ENCODE results near the gene CCT4.
"Not testable (repeated sequence)": the region's sequence is repeated elsewhere in the genome, so short reads cannot be mapped to it uniquely, and the experiment has no call there.

The CCT4 gene

DNA sequence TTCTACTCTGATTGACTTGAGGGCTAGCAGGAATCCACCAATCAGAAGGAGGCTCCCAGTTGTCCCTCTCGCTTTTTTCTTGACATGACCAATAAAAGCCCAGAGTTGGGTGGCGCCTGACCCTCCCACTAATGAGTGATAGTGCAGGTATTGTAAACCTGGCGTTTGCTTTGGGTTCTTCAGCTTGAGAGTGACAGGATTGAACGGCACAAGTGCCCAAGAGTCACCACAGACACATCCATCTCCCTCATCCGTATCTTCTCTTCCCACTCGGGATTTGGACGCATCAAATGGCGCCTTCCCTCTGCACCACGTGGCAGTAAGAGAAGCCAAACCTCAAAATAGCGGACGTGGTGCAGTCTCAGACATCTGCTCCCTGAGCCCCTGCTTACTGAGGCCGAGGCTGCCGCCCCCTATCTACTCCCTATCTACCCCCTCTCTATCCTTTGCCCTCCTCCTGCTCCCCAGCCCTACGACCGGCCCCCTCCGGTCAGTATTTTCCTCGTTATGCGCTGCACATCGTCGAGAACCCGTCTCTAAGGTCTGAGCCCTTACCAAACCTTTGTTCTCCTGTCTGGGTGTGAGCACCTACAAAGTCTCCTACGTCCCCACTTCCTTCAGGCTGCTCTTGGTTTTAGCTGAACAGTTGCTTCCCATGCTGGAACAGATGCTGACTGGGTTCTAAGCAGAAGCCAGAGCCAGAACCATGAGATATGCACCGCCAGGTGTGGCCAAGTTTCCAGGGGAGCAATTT, 33.7 kb downstream of the CCT4 start:
- TF ChIP-seq ZNF565 (CRISPR knock-in tag; conservative IDR thresholded peaks at IDR 0.05; ENCODE audit: low read depth), result no peak
- TF ChIP-seq PATZ1 (CRISPR knock-in tag; IDR thresholded peaks at IDR 0.05; ENCODE audit: borderline replicate concordance), result no peak
- no peak for TF ChIP-seq BACH2 (CRISPR knock-in tag; IDR thresholded peaks at IDR 0.05; ENCODE audit: borderline replicate concordance)
- TF ChIP-seq GLIS3 (CRISPR knock-in tag; IDR thresholded peaks at IDR 0.05), result no peak
- TF ChIP-seq TSHZ2 (CRISPR knock-in tag; IDR thresholded peaks at IDR 0.05), result no peak
- TF ChIP-seq PPARA (CRISPR knock-in tag; IDR thresholded peaks at IDR 0.05; ENCODE audit: borderline replicate concordance), result no peak
- TF ChIP-seq CSRNP3 (CRISPR knock-in tag; IDR thresholded peaks at IDR 0.05), result no peak
- TF ChIP-seq CREB5 (CRISPR knock-in tag; IDR thresholded peaks at IDR 0.05; ENCODE audit: low read depth), result no peak
- no peak for TF ChIP-seq ZFP3 (CRISPR knock-in tag; IDR thresholded peaks at IDR 0.05)
- no peak for TF ChIP-seq RARB (CRISPR knock-in tag; IDR thresholded peaks at IDR 0.05)
- no peak for TF ChIP-seq ZNF8 (CRISPR knock-in tag; IDR thresholded peaks at IDR 0.05)
- TF ChIP-seq ISL1 (CRISPR knock-in tag; IDR thresholded peaks at IDR 0.05), result no peak
- TF ChIP-seq ZNF70 (CRISPR knock-in tag; IDR thresholded peaks at IDR 0.05), result no peak
- TF ChIP-seq OSR1 (CRISPR knock-in tag; IDR thresholded peaks at IDR 0.05), result no peak
- peak; percentile 91 for ATAC-seq

DNA sequence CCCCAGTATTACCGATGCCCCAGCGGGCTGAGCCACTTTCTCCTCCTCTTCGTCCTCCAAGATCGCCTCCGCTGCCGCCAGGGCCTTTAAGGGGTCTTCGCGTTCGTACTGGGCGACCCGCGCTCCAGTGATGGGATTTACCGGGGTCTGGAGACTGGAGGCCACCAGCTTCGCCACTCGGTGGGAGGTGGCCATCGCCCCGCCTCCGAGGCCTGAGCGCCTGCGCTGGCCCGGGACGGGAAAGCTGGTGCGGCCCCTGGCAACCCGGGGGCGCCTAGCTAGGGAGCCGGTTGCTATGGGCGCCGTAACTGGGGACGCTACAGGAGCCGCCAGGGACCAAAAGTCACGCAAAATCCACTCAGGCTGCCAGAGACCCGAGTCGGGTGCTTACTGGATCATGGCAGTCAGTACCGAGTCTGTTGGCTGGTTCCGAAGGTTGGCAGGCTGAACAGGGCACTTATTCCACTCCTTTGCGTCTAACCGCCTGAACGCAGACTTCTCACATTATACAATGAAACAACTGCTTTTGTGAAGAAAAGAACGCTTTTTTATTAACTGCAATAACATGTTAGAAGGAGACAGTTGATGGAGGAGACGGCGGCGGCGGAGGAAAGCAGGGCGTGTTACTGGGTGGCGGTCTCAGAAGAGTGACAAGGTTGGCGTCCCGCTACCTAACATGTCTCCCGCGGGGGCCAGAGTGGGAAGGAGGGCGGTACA, 34.5 kb downstream of the CCT4 start, which contains the start of gene FAM161A:
FAM161A (minus strand) TSS at position 214 of the 717 bp plus-strand sequence; CDS start at position 195, 19 bp downstream.
- TF ChIP-seq PATZ1 (CRISPR knock-in tag; IDR thresholded peaks at IDR 0.05; ENCODE audit: borderline replicate concordance) (no peak), ZNF70 (CRISPR knock-in tag; IDR thresholded peaks at IDR 0.05) (peak; percentile 80), ISL1 (CRISPR knock-in tag; IDR thresholded peaks at IDR 0.05) (no peak)
- peak; percentile 91 for ATAC-seq

- no peak for TF ChIP-seq CREB5 (CRISPR knock-in tag; IDR thresholded peaks at IDR 0.05; ENCODE audit: low read depth)
- TF ChIP-seq ZC3H10 (CRISPR knock-in tag; IDR thresholded peaks at IDR 0.05), result no peak
- no peak for TF ChIP-seq RARB (CRISPR knock-in tag; IDR thresholded peaks at IDR 0.05)
- TF ChIP-seq ZNF565 (CRISPR knock-in tag; conservative IDR thresholded peaks at IDR 0.05; ENCODE audit: low read depth), result no peak
- TF ChIP-seq ARNTL (CRISPR knock-in tag; IDR thresholded peaks at IDR 0.05; ENCODE audit: borderline replicate concordance, low read depth), result no peak
- no peak for TF ChIP-seq SNAI2 (CRISPR knock-in tag; IDR thresholded peaks at IDR 0.05)
- TF ChIP-seq BACH2 (CRISPR knock-in tag; IDR thresholded peaks at IDR 0.05; ENCODE audit: borderline replicate concordance), result no peak
- TF ChIP-seq TCF4 (CRISPR knock-in tag; IDR thresholded peaks at IDR 0.05; ENCODE audit: borderline replicate concordance), result no peak
- TF ChIP-seq TOX (CRISPR knock-in tag; IDR thresholded peaks at IDR 0.05; ENCODE audit: borderline replicate concordance), result no peak
- no peak for TF ChIP-seq ZNF70 (CRISPR knock-in tag; IDR thresholded peaks at IDR 0.05)
- ATAC-seq, result peak; percentile 91
Measured at GRCh38 chr2:61853086-61853846, 35.2 kb downstream of the CCT4 start.

- ATAC-seq, result not testable (repeated sequence)
Measured at GRCh38 chr2:61851270-61851669, 37.2 kb downstream of the CCT4 start.
